SK-N-SH (cell line): ENCODE results near the gene DCDC1. TPM values are rescaled to one million over a fixed set of nuclear protein-coding genes. Genes with fewer than 3 reads are reported as not detected.

Experiments used
- CTCF ChIA-PET: fragments of 300-600, 350-600 bp; formaldehyde crosslinking; extraction: SDS; loops from one replicate; lab custom pipeline; 2021; lab: Yijun Ruan, JAX
- POLR2A ChIA-PET: fragments of 350-600 bp; sonication (Branson Sonifier 250); formaldehyde crosslinking; extraction: SDS; loops from one replicate; lab custom pipeline; 2020; ENCODE audit warnings: antibody characterized with exemption, inconsistent platforms; lab: Yijun Ruan, JAX
- DNase-seq: peaks from one replicate; pipeline ENCODE4 v3.0.0; 2012
- H2AFZ ChIP-seq: fragments of 200-600 bp; sonication (generic); 2 replicates; pipeline ENCODE4 v1.8.1; 2016; ENCODE audit warnings: antibody characterized with exemption, mild to moderate bottlenecking, low read depth
- H3F3A ChIP-seq: fragments of 200-600 bp; sonication (generic); replicated peaks from 2 replicates; pipeline ENCODE3; 2016; ENCODE audit warnings: antibody characterized with exemption, mild to moderate bottlenecking; ENCODE audit not compliant: insufficient read depth
- H3K27ac ChIP-seq, 2 experiments: fragments of 200-500 bp in 1 of 2; fragments of 200-600 bp in 1 of 2; sonication (Bioruptor generic) in 1 of 2; sonication (generic), shearing (Covaris generic) in 1 of 2; 2 replicates each; pipeline versions ENCODE4 v1.5.1 to v1.6.1; 2014 to 2016; ENCODE audit warnings: low read depth in 2 of 2, inconsistent platforms in 1 of 2, low read length in 1 of 2, mild to moderate bottlenecking in 1 of 2, mixed read lengths in 1 of 2
- H3K27me3 ChIP-seq: fragments of 200-600 bp; sonication (generic), shearing (Covaris generic); 2 replicates; pipeline ENCODE4 v1.6.1; 2016; ENCODE audit warnings: mixed run types; ENCODE audit not compliant: insufficient read depth
- H3K36me3 ChIP-seq, 2 experiments: fragments of 200-500 bp in 1 of 2; fragments of 200-600 bp in 1 of 2; sonication (Bioruptor generic) in 1 of 2; sonication (generic) in 1 of 2; replicated peaks in 1 of 2; 2 replicates each; pipeline versions ENCODE3 to v1.5.1; 2014 to 2016; ENCODE audit warnings: low read length in 1 of 2, mild to moderate bottlenecking in 1 of 2; ENCODE audit not compliant: insufficient read depth in 2 of 2, control insufficient read depth in 1 of 2
- H3K4me1 ChIP-seq, 2 experiments: fragments of 200-500 bp in 1 of 2; fragments of 200-600 bp in 1 of 2; sonication (Bioruptor generic) in 1 of 2; sonication (generic), shearing (Covaris generic) in 1 of 2; 2 replicates each; pipeline versions ENCODE4 v1.5.1 to v1.6.1; 2014 to 2016; ENCODE audit warnings: low read depth in 1 of 2, low read length in 1 of 2, mixed run types in 1 of 2; ENCODE audit not compliant: insufficient read depth in 2 of 2, control insufficient read depth in 1 of 2
- H3K4me2 ChIP-seq: fragments of 200-600 bp; sonication (generic), shearing (Covaris generic); 2 replicates; pipeline ENCODE4 v1.6.1; 2017; ENCODE audit warnings: mixed run types
- H3K4me3 ChIP-seq, 2 experiments: fragments of 200-500 bp in 1 of 2; fragments of 200-600 bp in 1 of 2; sonication (Bioruptor generic) in 1 of 2; sonication (generic), shearing (Covaris generic) in 1 of 2; 2 replicates each; pipeline versions ENCODE4 v1.5.1 to v1.8.1; 2014 to 2016; ENCODE audit warnings: low read depth in 2 of 2, inconsistent platforms in 1 of 2, low read length in 1 of 2, mild to moderate bottlenecking in 1 of 2, mixed read lengths in 1 of 2, moderate library complexity in 1 of 2
- H3K79me2 ChIP-seq: fragments of 200-600 bp; sonication (generic); 2 replicates; pipeline ENCODE4 v1.8.1; 2017; ENCODE audit warnings: mild to moderate bottlenecking; ENCODE audit not compliant: insufficient read depth
- H3K9ac ChIP-seq: fragments of 200-600 bp; sonication (generic); 2 replicates; pipeline ENCODE4 v1.6.1; 2017; ENCODE audit warnings: mixed run types
- H3K9me2 ChIP-seq: fragments of 200-600 bp; sonication (generic); 2 replicates; pipeline ENCODE4 v1.6.1; 2017; ENCODE audit warnings: mixed run types
- H3K9me3 ChIP-seq: fragments of 200-600 bp; sonication (generic); 2 replicates; pipeline ENCODE4 v1.6.1; 2017; ENCODE audit warnings: mixed run types, mild to moderate bottlenecking, moderate library complexity
- H4K20me1 ChIP-seq: fragments of 200-600 bp; sonication (generic); 2 replicates; pipeline ENCODE4 v1.6.1; 2017; ENCODE audit warnings: mild to moderate bottlenecking, mixed run types; ENCODE audit not compliant: insufficient read depth
- CHD2 ChIP-seq: fragments of 150-350 bp; IDR thresholded peaks from 2 replicates; pipeline ENCODE4 v1.6.1; 2018; ENCODE audit warnings: low read length; ENCODE audit not compliant: partially characterized antibody
- ELF1 ChIP-seq: IDR thresholded peaks from 2 replicates; pipeline ENCODE4 v1.4.0; 2012
- EP300 ChIP-seq, 2 experiments: IDR thresholded peaks; 2 replicates each; pipeline versions ENCODE4 v1.4.0 to v1.6.1; 2012; ENCODE audit warnings: borderline replicate concordance in 1 of 2, low read depth in 1 of 2, low read length in 1 of 2
- EZH2phosphoT487 ChIP-seq: fragments of 200-600 bp; sonication (generic); IDR thresholded peaks from 2 replicates; pipeline ENCODE4 v1.6.1; 2017; ENCODE audit warnings: low read depth, mixed run types, mild to moderate bottlenecking, antibody characterized with exemption, moderate library complexity, borderline replicate concordance
- FOXJ3 ChIP-seq: sonication (generic); formaldehyde crosslinking; IDR thresholded peaks from 2 replicates; pipeline ENCODE4 v1.5.1; 2020; ENCODE audit warnings: mild to moderate bottlenecking, missing genetic modification reagents
- FOXM1 ChIP-seq: IDR thresholded peaks from 2 replicates; pipeline ENCODE4 v1.4.0; 2012; ENCODE audit warnings: low read depth, mild to moderate bottlenecking
- JUND ChIP-seq: IDR thresholded peaks from 2 replicates; pipeline ENCODE4 v1.4.0; 2012
- MXI1 ChIP-seq: IDR thresholded peaks from 2 replicates; pipeline ENCODE4 v1.6.1; 2012; ENCODE audit warnings: mild to moderate bottlenecking, low read depth, low read length, improper control_type of control experiment
- RCOR1 ChIP-seq: fragments of 150-350 bp; IDR thresholded peaks from 2 replicates; pipeline ENCODE4 v1.6.1; 2017; ENCODE audit warnings: antibody characterized with exemption, low read length
- RFX5 ChIP-seq: IDR thresholded peaks from 2 replicates; pipeline ENCODE4 v1.6.1; 2012; ENCODE audit warnings: mild to moderate bottlenecking, improper control_type of control experiment, low read length
- SIN3A ChIP-seq: IDR thresholded peaks from 2 replicates; pipeline ENCODE4 v1.6.1; 2012; ENCODE audit warnings: low read depth, mild to moderate bottlenecking, low read length, moderate library complexity, borderline replicate concordance
- TAF1 ChIP-seq: IDR thresholded peaks from 2 replicates; pipeline ENCODE4 v1.6.1; 2012; ENCODE audit warnings: low read depth, mild to moderate bottlenecking, low read length, moderate library complexity, borderline replicate concordance
- TCF12 ChIP-seq: IDR thresholded peaks from 2 replicates; pipeline ENCODE4 v1.4.0; 2012
- USF1 ChIP-seq: IDR thresholded peaks from 2 replicates; pipeline ENCODE4 v1.4.0; 2012; ENCODE audit warnings: low read depth, borderline replicate concordance
- WGBS: methylation state at CpG from one replicate; pipeline ENCODE4 v1.1.6; 2017; ENCODE audit warnings: low lambda C conversion rate; 5-methylcytosine and 5-hydroxymethylcytosine counted together
- polyA plus RNA-seq, 3 experiments: library from polyadenylated mRNA; depleted of rRNA; stranded (reverse); fragments of >200 nt; gene quantifications; 2 replicates each; pipeline ENCODE4 v1.2.3, GENCODE V29; 2012
- TF ChIP-seq, protein P1 (sequence below): fragments of 200-600 bp; sonication (generic); IDR thresholded peaks from 2 replicates; pipeline ENCODE4 v1.6.1; 2017; ENCODE audit warnings: antibody characterized with exemption, mild to moderate bottlenecking, moderate library complexity

DCDC1 gene
- polyA plus RNA-seq, 1 of the 3 experiments (the other 2 are of a cell fraction), result 0.12 TPM

DNA sequence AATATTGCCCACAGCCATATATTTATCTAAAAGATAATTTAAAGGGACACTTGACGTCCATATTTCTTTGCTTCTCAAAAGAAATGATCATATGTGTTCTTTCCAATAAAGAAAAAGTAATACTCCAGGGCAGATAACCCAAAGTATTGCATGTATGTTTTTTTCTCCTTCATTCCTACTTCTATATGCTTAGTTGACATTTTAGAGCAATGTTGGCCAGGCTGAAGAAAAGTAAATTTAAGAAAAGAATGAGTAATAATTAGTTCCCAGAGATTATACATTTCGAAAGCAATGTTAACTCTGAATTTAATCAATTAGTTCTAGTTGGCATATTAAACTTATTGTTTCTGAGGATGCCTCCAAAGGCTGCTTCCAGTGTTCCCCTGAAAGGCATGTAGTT is 48.3 kb upstream of the DCDC1 start (continued):
- TF ChIP-seq, protein P1, sequence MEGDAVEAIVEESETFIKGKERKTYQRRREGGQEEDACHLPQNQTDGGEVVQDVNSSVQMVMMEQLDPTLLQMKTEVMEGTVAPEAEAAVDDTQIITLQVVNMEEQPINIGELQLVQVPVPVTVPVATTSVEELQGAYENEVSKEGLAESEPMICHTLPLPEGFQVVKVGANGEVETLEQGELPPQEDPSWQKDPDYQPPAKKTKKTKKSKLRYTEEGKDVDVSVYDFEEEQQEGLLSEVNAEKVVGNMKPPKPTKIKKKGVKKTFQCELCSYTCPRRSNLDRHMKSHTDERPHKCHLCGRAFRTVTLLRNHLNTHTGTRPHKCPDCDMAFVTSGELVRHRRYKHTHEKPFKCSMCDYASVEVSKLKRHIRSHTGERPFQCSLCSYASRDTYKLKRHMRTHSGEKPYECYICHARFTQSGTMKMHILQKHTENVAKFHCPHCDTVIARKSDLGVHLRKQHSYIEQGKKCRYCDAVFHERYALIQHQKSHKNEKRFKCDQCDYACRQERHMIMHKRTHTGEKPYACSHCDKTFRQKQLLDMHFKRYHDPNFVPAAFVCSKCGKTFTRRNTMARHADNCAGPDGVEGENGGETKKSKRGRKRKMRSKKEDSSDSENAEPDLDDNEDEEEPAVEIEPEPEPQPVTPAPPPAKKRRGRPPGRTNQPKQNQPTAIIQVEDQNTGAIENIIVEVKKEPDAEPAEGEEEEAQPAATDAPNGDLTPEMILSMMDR, result no peak
- TF ChIP-seq JUND, result no peak
- no peak for TF ChIP-seq CHD2
- no peak for TF ChIP-seq FOXM1
- TF ChIP-seq EZH2phosphoT487, result no peak
- TF ChIP-seq TAF1, result no peak
- TF ChIP-seq, all 33 proteins: peak for 0

DNA sequence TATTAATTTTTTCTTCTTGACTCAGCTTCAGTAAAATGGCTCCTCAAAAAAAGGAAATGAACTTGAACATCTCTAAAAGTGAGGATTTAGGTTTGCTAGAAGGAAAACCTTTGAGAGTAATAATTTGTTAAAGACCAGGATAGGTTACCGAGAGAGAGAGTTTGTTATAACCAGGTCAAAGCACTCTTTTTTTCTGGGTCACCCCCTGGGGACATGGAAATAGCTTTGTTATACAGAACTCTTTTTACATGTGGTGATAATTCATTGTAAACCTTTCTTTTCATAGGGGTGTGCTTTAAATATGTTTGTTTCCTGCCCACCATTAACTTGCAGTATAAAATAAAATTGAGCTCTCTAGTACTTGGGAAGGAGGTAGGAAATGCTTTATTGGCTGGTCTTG is 47.8 kb upstream of the DCDC1 start:
- Histone ChIP-seq H3K9ac (no peak overlapping the region), H3K27ac (no peak overlapping the region), H4K20me1 (no peaks in the 10 kb centered on the region), H3K27me3 (no peaks in the 10 kb centered on the region), H3K9me3 (no peaks in the 10 kb centered on the region), H2AFZ (no peak overlapping the region), H3K79me2 (no peaks in the 10 kb centered on the region), H3K4me1 (no peaks in the 10 kb centered on the region; a peak in 1 of 4 replicates), H3K4me2 (no peak overlapping the region), H3K36me3 (no peaks in the 10 kb centered on the region), H3K4me3 (no peak overlapping the region), H3K9me2 (no peaks in the 10 kb centered on the region), H3F3A (peaks cover under 1% of the 10 kb centered on the region)
- no peak for DNase-seq
- TF ChIP-seq FOXJ3, result no peak
- WGBS, result 96% methylated on average over 1 of the region's 1 CpG
- POLR2A ChIA-PET, result no interaction called here
- CTCF ChIA-PET, result interaction anchor here (0.7 to 1.2 kb wide), 2 partner anchors 16 to 225 kb away, joined by 3 read pairs; no protein-coding TSS in a partner anchor

DNA sequence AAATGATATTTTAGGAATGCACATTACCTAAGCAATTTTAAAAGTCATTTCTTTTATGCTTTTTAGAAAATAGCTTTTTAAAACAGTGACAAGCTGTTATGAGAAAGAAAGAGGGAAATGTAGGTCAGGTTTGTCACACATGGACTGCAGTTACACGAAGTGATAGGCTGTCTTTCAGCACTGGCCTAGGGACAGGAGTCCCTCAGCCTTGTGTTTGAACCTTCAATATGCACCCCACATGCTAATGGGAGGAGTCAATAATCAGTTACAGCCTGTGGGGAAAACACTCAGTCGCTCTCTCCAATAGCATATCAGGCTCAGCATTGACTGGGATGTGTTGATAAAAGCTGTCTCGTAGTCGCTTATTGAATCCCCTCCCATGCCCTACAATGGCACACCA is 45.9 kb upstream of the DCDC1 start:
- POLR2A ChIA-PET, result no interaction called here
- Histone ChIP-seq H3K9me2 (no peaks in the 10 kb centered on the region), H3K4me3 (no peak overlapping the region), H3K4me2 (no peak overlapping the region), H2AFZ (no peak overlapping the region), H4K20me1 (no peaks in the 10 kb centered on the region), H3F3A (peaks cover 3% of the 10 kb centered on the region), H3K79me2 (no peaks in the 10 kb centered on the region), H3K9ac (no peak overlapping the region), H3K36me3 (no peaks in the 10 kb centered on the region), H3K27me3 (no peaks in the 10 kb centered on the region), H3K9me3 (no peaks in the 10 kb centered on the region), H3K4me1 (no peaks in the 10 kb centered on the region; a peak in 1 of 4 replicates)
- DNase-seq, result no peak
- 85% methylated on average over 4 of the region's 4 CpGs for WGBS
- CTCF ChIA-PET, result interaction anchor here (0.7 to 1.4 kb wide), 2 partner anchors 9 to 373 kb away, joined by 3 to 4 read pairs; no protein-coding TSS in a partner anchor
- TF ChIP-seq ELF1 (no peak), RCOR1 (no peak), USF1 (no peak), SIN3A (no peak), MXI1 (no peak), FOXM1 (no peak), CHD2 (no peak), EP300 (IDR thresholded peaks at IDR 0.05; ENCODE audit: borderline replicate concordance in 1 of 2, low read depth in 1 of 2, low read length in 1 of 2) (no peak), TCF12 (no peak), EZH2phosphoT487 (no peak), RFX5 (no peak)
- TF ChIP-seq, all 33 proteins: peak for 0
- no peak overlapping the region for H3K27ac ChIP-seq
